ENCODE data around the gene CLTC.

DNA sequence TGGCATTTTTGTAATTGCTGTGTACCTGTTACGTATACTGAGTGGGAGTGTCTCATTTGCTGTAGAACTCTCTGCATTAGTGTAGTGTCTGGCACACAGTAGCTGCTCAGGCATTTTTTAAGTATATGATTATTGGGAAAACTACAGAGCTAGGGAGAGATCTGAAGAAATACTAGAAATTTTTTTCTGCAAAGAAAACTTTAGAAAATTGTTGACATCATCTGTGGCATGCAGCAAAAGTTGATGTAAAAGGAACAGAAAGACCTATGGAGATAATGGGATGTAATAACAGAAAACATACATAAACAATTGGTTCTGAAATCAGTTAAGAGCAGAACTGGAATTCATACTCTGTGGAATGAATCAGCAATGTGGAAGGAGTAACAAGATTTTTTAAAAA, 11.6 kb downstream of the CLTC start:
- TF ChIP-seq, protein P1, sequence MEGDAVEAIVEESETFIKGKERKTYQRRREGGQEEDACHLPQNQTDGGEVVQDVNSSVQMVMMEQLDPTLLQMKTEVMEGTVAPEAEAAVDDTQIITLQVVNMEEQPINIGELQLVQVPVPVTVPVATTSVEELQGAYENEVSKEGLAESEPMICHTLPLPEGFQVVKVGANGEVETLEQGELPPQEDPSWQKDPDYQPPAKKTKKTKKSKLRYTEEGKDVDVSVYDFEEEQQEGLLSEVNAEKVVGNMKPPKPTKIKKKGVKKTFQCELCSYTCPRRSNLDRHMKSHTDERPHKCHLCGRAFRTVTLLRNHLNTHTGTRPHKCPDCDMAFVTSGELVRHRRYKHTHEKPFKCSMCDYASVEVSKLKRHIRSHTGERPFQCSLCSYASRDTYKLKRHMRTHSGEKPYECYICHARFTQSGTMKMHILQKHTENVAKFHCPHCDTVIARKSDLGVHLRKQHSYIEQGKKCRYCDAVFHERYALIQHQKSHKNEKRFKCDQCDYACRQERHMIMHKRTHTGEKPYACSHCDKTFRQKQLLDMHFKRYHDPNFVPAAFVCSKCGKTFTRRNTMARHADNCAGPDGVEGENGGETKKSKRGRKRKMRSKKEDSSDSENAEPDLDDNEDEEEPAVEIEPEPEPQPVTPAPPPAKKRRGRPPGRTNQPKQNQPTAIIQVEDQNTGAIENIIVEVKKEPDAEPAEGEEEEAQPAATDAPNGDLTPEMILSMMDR (conservative IDR thresholded peaks at IDR 0.05; ENCODE audit: low read length) = no peak
- no peak for TF ChIP-seq EZH2phosphoT487 (IDR thresholded peaks at IDR 0.05; ENCODE audit: borderline replicate concordance)

Data from Loucy (cell line).